Measurements from ENCODE around the gene LYRM4.

DNA sequence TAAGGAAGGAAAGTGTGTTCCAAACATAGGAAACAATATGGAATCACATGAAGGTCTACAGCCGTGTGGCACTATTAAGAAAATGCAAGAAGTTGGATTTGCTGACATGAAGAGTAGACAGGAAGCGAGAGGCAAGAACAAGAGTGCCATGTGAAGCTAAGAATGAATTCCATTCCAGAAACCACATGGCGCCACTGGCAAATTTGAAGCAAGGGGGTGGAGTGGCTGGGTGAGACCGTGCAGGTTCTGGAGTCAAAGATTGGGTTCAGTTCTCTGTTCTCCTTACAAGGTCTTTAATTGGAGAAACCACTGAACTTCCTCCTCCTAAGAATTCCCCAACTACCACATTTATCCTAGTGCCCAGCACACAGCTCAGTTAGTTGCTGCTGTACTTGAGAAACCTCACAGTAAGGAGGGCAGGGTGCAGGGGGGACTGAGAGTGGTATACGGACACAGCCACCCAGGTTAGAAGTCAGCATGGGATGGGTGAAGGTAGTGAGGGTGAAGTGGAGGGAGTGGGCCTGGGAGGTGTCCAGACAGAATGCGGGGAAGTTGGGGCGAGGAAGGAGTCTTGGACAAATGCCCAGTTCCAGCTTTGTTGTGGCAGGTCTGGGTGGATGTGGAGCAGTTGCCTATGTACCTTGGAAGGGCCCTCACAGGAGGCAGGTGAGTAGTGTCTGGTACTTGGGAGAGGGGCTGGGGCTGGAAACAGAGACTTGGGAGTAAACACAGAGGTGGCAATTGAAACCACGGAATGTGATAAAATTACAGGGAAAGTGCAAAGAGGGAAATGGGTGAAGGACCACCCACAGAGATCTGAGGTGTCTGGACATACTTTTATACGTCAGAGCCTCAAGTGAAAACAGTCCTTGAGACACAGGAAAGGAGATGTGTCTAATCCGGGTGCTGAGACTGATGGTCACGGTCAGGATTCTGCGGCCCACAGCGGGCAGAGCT is 14.3 kb downstream of the LYRM4 start:
- TF ChIP-seq, protein P1, sequence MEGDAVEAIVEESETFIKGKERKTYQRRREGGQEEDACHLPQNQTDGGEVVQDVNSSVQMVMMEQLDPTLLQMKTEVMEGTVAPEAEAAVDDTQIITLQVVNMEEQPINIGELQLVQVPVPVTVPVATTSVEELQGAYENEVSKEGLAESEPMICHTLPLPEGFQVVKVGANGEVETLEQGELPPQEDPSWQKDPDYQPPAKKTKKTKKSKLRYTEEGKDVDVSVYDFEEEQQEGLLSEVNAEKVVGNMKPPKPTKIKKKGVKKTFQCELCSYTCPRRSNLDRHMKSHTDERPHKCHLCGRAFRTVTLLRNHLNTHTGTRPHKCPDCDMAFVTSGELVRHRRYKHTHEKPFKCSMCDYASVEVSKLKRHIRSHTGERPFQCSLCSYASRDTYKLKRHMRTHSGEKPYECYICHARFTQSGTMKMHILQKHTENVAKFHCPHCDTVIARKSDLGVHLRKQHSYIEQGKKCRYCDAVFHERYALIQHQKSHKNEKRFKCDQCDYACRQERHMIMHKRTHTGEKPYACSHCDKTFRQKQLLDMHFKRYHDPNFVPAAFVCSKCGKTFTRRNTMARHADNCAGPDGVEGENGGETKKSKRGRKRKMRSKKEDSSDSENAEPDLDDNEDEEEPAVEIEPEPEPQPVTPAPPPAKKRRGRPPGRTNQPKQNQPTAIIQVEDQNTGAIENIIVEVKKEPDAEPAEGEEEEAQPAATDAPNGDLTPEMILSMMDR (IDR thresholded peaks at IDR 0.05) = no peak
- TF ChIP-seq POLR2A (IDR thresholded peaks at IDR 0.05) = no peak
